WTC11 (cell line): ENCODE measurements around the gene KRT7.

Experiments
- CREB1 ChIP-seq: sonication (generic); formaldehyde crosslinking; IDR thresholded peaks from 2 replicates; pipeline ENCODE4 v1.8.0; 2023; ENCODE audit warnings: mild to moderate bottlenecking, missing genetic modification reagents
- CTCF ChIP-seq: fragments of 200-600 bp; IDR thresholded peaks from 2 replicates; pipeline ENCODE4 v1.8.0; 2022; ENCODE audit warnings: antibody characterized with exemption
- HMGA2 ChIP-seq: fragments of 250-450 bp; sonication (Bioruptor Pico); IDR thresholded peaks from 2 replicates; pipeline ENCODE4 v1.4.0; 2021; ENCODE audit warnings: mild to moderate bottlenecking, moderate library complexity
- TEAD4 ChIP-seq: sonication (generic); formaldehyde crosslinking; IDR thresholded peaks from 2 replicates; pipeline ENCODE4 v1.8.0; 2022; ENCODE audit warnings: mild to moderate bottlenecking, missing genetic modification reagents

- TF ChIP-seq HMGA2: no peak
- no peak for TF ChIP-seq CTCF
- TF ChIP-seq CREB1 (CRISPR knock-in tag): no peak
- no peak for TF ChIP-seq TEAD4
These were observed 25.9 kb upstream of the KRT7 start for GRCh38 chr12:52207106-52207505.
